IPS-18a (cell line): ENCODE measurements around the gene FSTL5.

Experiments used
- H3K27ac ChIP-seq: one replicate; pipeline ENCODE4 v1.5.1; 2013; ENCODE audit warnings: low read length
- H3K27me3 ChIP-seq: one replicate; pipeline ENCODE4 v1.6.1; 2013; ENCODE audit warnings: mild to moderate bottlenecking, low read length; ENCODE audit not compliant: control insufficient read depth, insufficient read depth
- H3K36me3 ChIP-seq: one replicate; pipeline ENCODE4 v1.6.1; 2013; ENCODE audit warnings: low read depth, low read length; ENCODE audit not compliant: control insufficient read depth
- H3K4me1 ChIP-seq: one replicate; pipeline ENCODE4 v1.6.1; 2013; ENCODE audit warnings: low read depth, low read length; ENCODE audit not compliant: control insufficient read depth
- H3K4me3 ChIP-seq: one replicate; pipeline ENCODE4 v1.5.1; 2013; ENCODE audit warnings: low read length
- H3K9ac ChIP-seq: one replicate; pipeline ENCODE4 v1.6.1; 2013; ENCODE audit warnings: mild to moderate bottlenecking, low read length, moderate library complexity
- H3K9me3 ChIP-seq: one replicate; pipeline ENCODE4 v1.6.1; 2013; ENCODE audit warnings: low read depth, low read length; ENCODE audit not compliant: control insufficient read depth

FSTL5 gene

GRCh38 chr4:161404346-161405110 is 759.3 kb downstream of the FSTL5 start:
- no peaks in the 10 kb centered on the region for H3K4me1 ChIP-seq
- H3K9me3 ChIP-seq, result no peaks in the 10 kb centered on the region
- H3K27me3 ChIP-seq, result no peaks in the 10 kb centered on the region
- H3K36me3 ChIP-seq, result no peaks in the 10 kb centered on the region
- H3K27ac ChIP-seq, result no peak overlapping the region
- H3K9ac ChIP-seq, result no peak overlapping the region
- H3K4me3 ChIP-seq, result no peak overlapping the region

- no peaks in the 10 kb centered on the region for H3K27me3 ChIP-seq
- no peak overlapping the region for H3K27ac ChIP-seq
- H3K4me1 ChIP-seq, result no peaks in the 10 kb centered on the region
- no peak overlapping the region for H3K4me3 ChIP-seq
- no peaks in the 10 kb centered on the region for H3K9me3 ChIP-seq
- no peak overlapping the region for H3K9ac ChIP-seq
- H3K36me3 ChIP-seq, result no peaks in the 10 kb centered on the region
Measured at GRCh38 chr4:161403781-161404180, 760.0 kb downstream of the FSTL5 start.

GRCh38 chr4:161393602-161394001 is 770.2 kb downstream of the FSTL5 start:
- no peak overlapping the region for H3K27ac ChIP-seq
- no peaks in the 10 kb centered on the region for H3K36me3 ChIP-seq
- H3K27me3 ChIP-seq, result no peaks in the 10 kb centered on the region
- no peak overlapping the region for H3K4me3 ChIP-seq
- H3K4me1 ChIP-seq, result peaks cover 17% of the 10 kb centered on the region
- no peak overlapping the region for H3K9ac ChIP-seq
- H3K9me3 ChIP-seq, result no peaks in the 10 kb centered on the region

- Histone ChIP-seq H3K9me3 (no peaks in the 10 kb centered on the region), H3K4me3 (no peak overlapping the region), H3K4me1 (no peaks in the 10 kb centered on the region), H3K27ac (no peak overlapping the region), H3K27me3 (no peaks in the 10 kb centered on the region), H3K36me3 (no peaks in the 10 kb centered on the region), H3K9ac (no peak overlapping the region)
Measured at GRCh38 chr4:161382655-161383054, 781.1 kb downstream of the FSTL5 start.

- no peak overlapping the region for H3K27ac ChIP-seq
- H3K36me3 ChIP-seq, result no peaks in the 10 kb centered on the region
- H3K9ac ChIP-seq, result no peak overlapping the region
- no peak overlapping the region for H3K4me3 ChIP-seq
- H3K27me3 ChIP-seq, result no peaks in the 10 kb centered on the region
- no peaks in the 10 kb centered on the region for H3K9me3 ChIP-seq
- H3K4me1 ChIP-seq, result no peaks in the 10 kb centered on the region
Measured at GRCh38 chr4:161376275-161376674, 787.5 kb downstream of the FSTL5 start.

DNA sequence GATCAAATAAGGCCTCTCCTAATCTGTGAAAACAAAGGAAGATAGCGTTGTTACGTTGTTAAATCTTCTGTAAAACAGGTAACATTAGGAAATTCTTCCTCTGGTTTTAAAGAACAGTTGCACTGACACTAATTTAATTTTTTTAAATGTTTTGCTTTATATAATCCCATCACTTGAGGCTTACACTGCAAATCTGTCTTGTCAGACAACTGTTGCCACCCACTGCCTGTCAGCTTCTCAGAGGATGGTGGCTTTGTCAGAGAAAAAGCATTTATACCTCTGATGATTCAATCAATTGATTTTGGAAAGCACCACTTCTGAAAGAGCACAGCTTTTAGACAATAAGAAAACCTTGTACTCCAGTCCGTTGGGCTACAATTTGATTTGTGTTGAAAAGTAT is 799.1 kb downstream of the FSTL5 start:
- Histone ChIP-seq H3K4me3 (no peak overlapping the region), H3K27ac (no peak overlapping the region), H3K9ac (no peak overlapping the region), H3K9me3 (no peaks in the 10 kb centered on the region), H3K27me3 (no peaks in the 10 kb centered on the region), H3K36me3 (no peaks in the 10 kb centered on the region), H3K4me1 (no peaks in the 10 kb centered on the region)

GRCh38 chr4:161360982-161361381 is 802.8 kb downstream of the FSTL5 start:
- Histone ChIP-seq H3K9ac (no peak overlapping the region), H3K9me3 (no peaks in the 10 kb centered on the region), H3K36me3 (no peaks in the 10 kb centered on the region), H3K27ac (no peak overlapping the region), H3K27me3 (no peaks in the 10 kb centered on the region), H3K4me3 (no peak overlapping the region), H3K4me1 (no peaks in the 10 kb centered on the region)

DNA sequence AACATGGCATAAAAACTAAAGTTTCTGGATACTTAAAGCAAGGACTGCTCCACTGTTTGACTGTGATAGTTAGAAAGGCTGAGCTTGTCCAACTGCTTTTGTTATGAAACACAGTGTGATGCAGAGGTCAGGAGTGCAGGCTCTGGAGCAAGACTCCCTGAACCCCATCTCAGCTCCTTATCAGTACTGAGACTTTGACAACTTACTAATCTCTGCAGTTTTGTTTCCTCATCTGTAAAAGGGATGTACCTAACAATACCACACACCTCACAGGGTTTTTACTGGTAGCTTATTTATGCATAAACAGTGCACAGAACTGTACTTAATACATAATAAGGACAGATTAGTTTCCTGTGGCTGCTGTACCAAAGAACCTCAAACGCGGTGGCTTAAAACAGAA is 804.3 kb downstream of the FSTL5 start:
- H3K27ac ChIP-seq, result no peak overlapping the region

GRCh38 chr4:161356351-161356750 is 807.4 kb downstream of the FSTL5 start:
- Histone ChIP-seq H3K27ac (no peak overlapping the region), H3K36me3 (no peaks in the 10 kb centered on the region), H3K4me1 (no peaks in the 10 kb centered on the region), H3K9ac (no peak overlapping the region), H3K27me3 (no peaks in the 10 kb centered on the region), H3K4me3 (no peak overlapping the region), H3K9me3 (no peaks in the 10 kb centered on the region)

More for the DNA sequence above, 804.3 kb downstream of the FSTL5 start:
- no peaks in the 10 kb centered on the region for H3K9me3 ChIP-seq
- H3K27me3 ChIP-seq, result no peaks in the 10 kb centered on the region
- H3K4me3 ChIP-seq, result no peak overlapping the region
- no peak overlapping the region for H3K9ac ChIP-seq
- no peaks in the 10 kb centered on the region for H3K36me3 ChIP-seq
- no peaks in the 10 kb centered on the region for H3K4me1 ChIP-seq

DNA sequence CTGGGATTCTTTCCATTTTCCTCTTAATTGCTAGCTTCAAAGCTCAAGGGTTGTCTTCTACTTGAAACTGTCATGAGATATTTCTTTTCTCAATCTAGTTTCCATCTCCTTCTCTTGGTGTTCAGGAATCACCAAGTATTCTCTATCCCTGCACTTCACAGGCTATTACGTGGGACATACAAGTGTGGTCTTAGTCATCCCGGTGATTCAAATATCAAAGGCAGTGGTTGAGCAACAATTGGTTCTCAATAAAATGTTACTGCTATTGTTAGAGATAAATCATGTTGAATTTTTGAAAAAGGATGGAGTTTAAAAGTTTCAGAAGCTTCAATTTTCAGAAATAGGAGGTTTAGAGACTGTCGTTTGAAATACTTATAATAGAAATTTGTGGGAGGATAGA is 812.9 kb downstream of the FSTL5 start:
- Histone ChIP-seq H3K27me3 (no peaks in the 10 kb centered on the region), H3K27ac (no peak overlapping the region), H3K9me3 (no peaks in the 10 kb centered on the region), H3K4me1 (no peaks in the 10 kb centered on the region), H3K36me3 (no peaks in the 10 kb centered on the region), H3K9ac (no peak overlapping the region), H3K4me3 (no peak overlapping the region)

GRCh38 chr4:161345741-161346140 is 818.1 kb downstream of the FSTL5 start:
- H3K27me3 ChIP-seq, result no peaks in the 10 kb centered on the region
- H3K4me3 ChIP-seq, result no peak overlapping the region
- H3K4me1 ChIP-seq, result no peaks in the 10 kb centered on the region
- H3K9me3 ChIP-seq, result no peaks in the 10 kb centered on the region
- H3K9ac ChIP-seq, result no peak overlapping the region
- H3K27ac ChIP-seq, result no peak overlapping the region
- no peaks in the 10 kb centered on the region for H3K36me3 ChIP-seq

DNA sequence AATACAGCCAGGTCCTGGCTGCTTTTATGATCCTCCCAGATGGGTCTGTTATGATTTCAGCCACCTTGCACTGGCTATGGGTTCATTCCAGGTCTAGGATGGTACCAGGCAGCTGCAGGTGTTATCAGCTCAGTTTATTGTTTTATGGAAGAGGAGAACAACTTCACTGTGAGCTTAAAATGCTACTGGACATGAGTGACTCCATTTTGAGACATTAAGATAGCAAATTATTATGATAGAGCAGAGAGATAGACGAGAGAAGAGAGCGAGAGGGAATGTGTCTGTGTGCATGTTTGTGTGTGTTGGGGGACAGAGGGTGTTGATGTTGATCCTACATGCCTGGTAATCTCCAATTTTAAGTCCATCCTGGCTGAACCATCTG is 820.2 kb downstream of the FSTL5 start:
- no peak overlapping the region for H3K27ac ChIP-seq

More for the DNA sequence above, 820.2 kb downstream of the FSTL5 start:
- no peak overlapping the region for H3K4me3 ChIP-seq
- H3K9me3 ChIP-seq, result no peaks in the 10 kb centered on the region
- H3K36me3 ChIP-seq, result no peaks in the 10 kb centered on the region
- no peak overlapping the region for H3K9ac ChIP-seq
- no peaks in the 10 kb centered on the region for H3K27me3 ChIP-seq
- no peaks in the 10 kb centered on the region for H3K4me1 ChIP-seq
